ENCODE measurements around the gene TTLL1. TPM values are rescaled to one million over a fixed set of nuclear protein-coding genes. Genes with fewer than 3 reads are reported as not detected.

The TTLL1 gene
- total RNA-seq, 1 experiment from 2014 or later, result 5.5 TPM

DNA sequence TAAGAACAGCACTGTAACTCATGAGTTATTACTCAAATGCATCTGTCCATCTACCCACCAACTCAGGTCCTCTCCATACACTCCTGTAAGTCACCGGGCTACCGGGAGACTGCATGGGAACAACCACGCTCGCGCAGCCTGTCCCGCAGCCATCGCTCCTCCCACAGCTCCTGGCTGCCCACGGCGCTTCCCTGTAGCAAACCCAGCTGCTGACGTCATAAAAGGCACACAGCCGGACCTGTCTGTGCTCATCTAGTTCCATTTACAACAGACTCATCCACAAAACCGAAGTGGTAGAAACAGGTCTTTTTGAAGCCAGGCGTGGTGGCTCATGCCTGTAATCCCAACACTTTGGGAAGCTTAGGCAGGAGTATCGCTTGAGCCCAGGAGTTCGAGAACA is 50.9 kb downstream of the TTLL1 start (continued):
- TF ChIP-seq ZNF512 (CRISPR knock-in tag; IDR thresholded peaks at IDR 0.05; ENCODE audit: borderline replicate concordance), result no peak
- no peak for TF ChIP-seq E2F4 (CRISPR knock-in tag; IDR thresholded peaks at IDR 0.05; ENCODE audit: borderline replicate concordance, low read depth)
- no peak for TF ChIP-seq ZNF317 (CRISPR knock-in tag; IDR thresholded peaks at IDR 0.05; ENCODE audit: borderline replicate concordance, low read depth)
- TF ChIP-seq SMAD4 (CRISPR knock-in tag; IDR thresholded peaks at IDR 0.05), result no peak
- TF ChIP-seq SP1 (CRISPR knock-in tag; conservative IDR thresholded peaks at IDR 0.05), result no peak
- TF ChIP-seq SMAD3 (CRISPR knock-in tag; IDR thresholded peaks at IDR 0.05; ENCODE audit: borderline replicate concordance), result no peak
- TF ChIP-seq ZNF281 (CRISPR knock-in tag; IDR thresholded peaks at IDR 0.05), result no peak

GRCh38 chr22:43036282-43036829 is 52.8 kb downstream of the TTLL1 start:
- CTCF ChIA-PET, result no interaction called here
- H3K4me1 Mint-ChIP-seq, result peaks cover 2% of the 10 kb centered on the region; the same call in 1 of the 2 replicates
- no peak overlapping the region for H3K27ac Mint-ChIP-seq
- no peak overlapping the region for H3K4me3 Mint-ChIP-seq
- TF ChIP-seq E2F1 (CRISPR knock-in tag; IDR thresholded peaks at IDR 0.05), result no peak
- no peak for TF ChIP-seq TP53 (CRISPR knock-in tag; IDR thresholded peaks at IDR 0.05)
- TF ChIP-seq KAT7 (CRISPR knock-in tag; IDR thresholded peaks at IDR 0.05; ENCODE audit: borderline replicate concordance), result no peak
- no peak for TF ChIP-seq RELA (CRISPR knock-in tag; IDR thresholded peaks at IDR 0.05; ENCODE audit: borderline replicate concordance)
- TF ChIP-seq JAZF1 (CRISPR knock-in tag; IDR thresholded peaks at IDR 0.05), result no peak
- no peak for TF ChIP-seq ZNF317 (CRISPR knock-in tag; IDR thresholded peaks at IDR 0.05; ENCODE audit: borderline replicate concordance, low read depth)
- no peak for TF ChIP-seq ZNF281 (CRISPR knock-in tag; IDR thresholded peaks at IDR 0.05)
- no peak for TF ChIP-seq ZNF138 (CRISPR knock-in tag; conservative IDR thresholded peaks at IDR 0.05)
- no peaks in the 10 kb centered on the region for H3K27me3 Mint-ChIP-seq (ENCODE audit: low read depth)
- DNase-seq (ENCODE audit: low spot score) (no peak), ATAC-seq (no peak)
- H3K36me3 Mint-ChIP-seq, result no peaks in the 10 kb centered on the region
- H3K9me3 Mint-ChIP-seq, result no peaks in the 10 kb centered on the region
- POLR2A ChIA-PET, result no interaction called here
